ENCODE data around the gene LRSAM1. TPM values are rescaled to one million over a fixed set of nuclear protein-coding genes. Genes with fewer than 3 reads are reported as not detected.
A peak's percentile ranks its signal among the peaks of the same experiment; 100 is the strongest.

The LRSAM1 gene
- total and polyA plus RNA-seq, 9 of the 15 experiments (the other 6 are each of a cell fraction or from before 2014, with no cell fraction given) = 0.07 to 16.2 (median 4.7) TPM

- TF ChIP-seq CC2D1A (IDR thresholded peaks at IDR 0.05) (0 out of 2 replicates have a peak, but pooled peaks have one; percentile 16), POU5F1 (IDR thresholded peaks at IDR 0.05; ENCODE audit: borderline replicate concordance, low read depth, low read length, partially characterized antibody) (peak; percentile 52), PPARD (CRISPR knock-in tag; IDR thresholded peaks at IDR 0.05) (no peak), NFE2 (IDR thresholded peaks at IDR 0.05; ENCODE audit: low read depth) (no peak), TGIF2 (CRISPR knock-in tag; IDR thresholded peaks at IDR 0.05) (no peak), ZNF23 (CRISPR knock-in tag; IDR thresholded peaks at IDR 0.05) (no peak), NKRF (IDR thresholded peaks at IDR 0.05; ENCODE audit: borderline replicate concordance) (peak; percentile 64), KAT8 (IDR thresholded peaks at IDR 0.05; ENCODE audit: low read depth) (no peak), MIER1 (IDR thresholded peaks at IDR 0.05; ENCODE audit: low read depth) (no peak), SMARCA5 (IDR thresholded peaks at IDR 0.05) (no peak), SRF (CRISPR knock-in tag; IDR thresholded peaks at IDR 0.05) (peak; percentile 23 to 32; a peak in 1 of 4 replicates), LCOR (CRISPR knock-in tag; IDR thresholded peaks at IDR 0.05) (peak; percentile 94), SRSF7 (optimal IDR thresholded peaks at IDR 0.05; ENCODE audit: low read depth, low read length) (no peak), ZNF785 (CRISPR knock-in tag; IDR thresholded peaks at IDR 0.05) (no peak), SMAD4 (CRISPR knock-in tag; conservative IDR thresholded peaks at IDR 0.05) (no peak), ZBTB33 (CRISPR knock-in tag; IDR thresholded peaks at IDR 0.05) (0 out of 2 replicates have a peak, but pooled peaks have one; percentile 68), NCOA1 (IDR thresholded peaks at IDR 0.05; ENCODE audit: low read depth) (no peak), RCOR1 (IDR thresholded peaks at IDR 0.05; ENCODE audit: borderline replicate concordance in 1 of 2, low read depth in 2 of 2, low read length in 2 of 2) (no peak), EGR1 (conservative IDR thresholded peaks at IDR 0.05) (0 out of 2 replicates have a peak, but pooled peaks have one; percentile 15), SMAD3 (CRISPR knock-in tag; conservative IDR thresholded peaks at IDR 0.05) (peak; percentile 52; the same call in 1 of the 2 replicates), ETV6 (IDR thresholded peaks at IDR 0.05; ENCODE audit: borderline replicate concordance in 1 of 2, low read depth in 2 of 2, low read length in 1 of 2) (no peak), ETV6 (CRISPR knock-in tag; IDR thresholded peaks at IDR 0.05; ENCODE audit: borderline replicate concordance) (no peak), MAFF (IDR thresholded peaks at IDR 0.05; ENCODE audit: low read length) (peak; percentile 88; the same call in 1 of the 2 replicates), ARID2 (IDR thresholded peaks at IDR 0.05) (0 out of 2 replicates have a peak, but pooled peaks have one; percentile 6), USF2 (CRISPR knock-in tag; IDR thresholded peaks at IDR 0.05) (no peak), HEY1 (CRISPR knock-in tag; IDR thresholded peaks at IDR 0.05; ENCODE audit: borderline replicate concordance) (no peak)
These were observed at the start of gene LRSAM1, which contains the start of gene RPL12 (continued) for GRCh38 chr9:127450830-127451607.

All from K562 (cell line).